HG03045 (cell line): ENCODE measurements around the gene FLII.
A peak's percentile ranks its signal among the peaks of the same experiment; 100 is the strongest.

Experiments
- ATAC-seq: cut with Tn5 transposase; IDR thresholded peaks from one replicate; pipeline ENCODE4 v1.9.1; 2021; ENCODE audit warnings: mild to moderate bottlenecking, moderate library complexity; ENCODE audit not compliant: unreplicated experiment

FLII gene

DNA sequence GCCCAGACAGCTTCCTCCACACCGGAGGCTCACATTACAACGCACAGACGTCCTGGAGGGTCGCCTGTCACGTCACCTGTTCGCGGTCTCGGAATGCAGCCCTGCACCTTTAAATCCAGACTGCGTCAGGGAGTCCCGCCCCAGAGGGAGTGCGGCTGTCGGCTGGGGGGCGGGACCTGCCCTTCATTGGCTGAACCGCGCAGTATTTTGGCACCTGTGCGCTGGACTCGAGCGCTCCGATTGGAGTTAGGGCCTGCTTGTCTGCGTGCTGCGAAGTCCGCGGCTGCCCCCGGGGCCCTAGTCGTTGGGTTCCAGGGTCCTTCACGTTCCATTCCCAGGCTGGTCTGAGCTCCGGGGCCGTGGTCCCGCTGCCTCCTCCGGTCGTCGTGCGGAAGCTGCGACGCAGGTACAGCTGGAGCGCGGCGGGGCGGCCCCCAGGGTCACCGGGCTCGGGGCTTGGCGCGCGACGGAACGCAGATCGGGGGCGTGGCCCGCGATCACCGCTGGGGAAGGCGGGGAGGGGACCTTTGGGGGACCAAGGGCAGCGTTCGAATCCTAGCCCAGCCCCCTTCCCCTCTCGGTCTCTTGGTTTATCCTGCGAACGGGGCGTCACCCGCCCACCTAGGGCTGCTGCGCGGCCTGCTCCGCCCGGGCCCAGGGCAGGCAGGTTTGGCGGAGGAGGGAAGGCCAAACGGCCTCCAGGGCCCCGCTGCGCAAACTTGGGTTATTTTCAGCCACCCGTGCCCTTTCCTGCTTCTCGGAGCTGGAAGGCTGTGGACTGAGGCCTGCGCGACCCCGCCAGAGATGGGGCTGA, 2.0 kb upstream of the FLII start, which contains the start of gene MIEF2:
MIEF2 (plus strand) TSS at position 331 of the 814 bp plus-strand sequence. CDS start 2,059 bp downstream, outside the sequence.
- ATAC-seq = peak; percentile 74

DNA sequence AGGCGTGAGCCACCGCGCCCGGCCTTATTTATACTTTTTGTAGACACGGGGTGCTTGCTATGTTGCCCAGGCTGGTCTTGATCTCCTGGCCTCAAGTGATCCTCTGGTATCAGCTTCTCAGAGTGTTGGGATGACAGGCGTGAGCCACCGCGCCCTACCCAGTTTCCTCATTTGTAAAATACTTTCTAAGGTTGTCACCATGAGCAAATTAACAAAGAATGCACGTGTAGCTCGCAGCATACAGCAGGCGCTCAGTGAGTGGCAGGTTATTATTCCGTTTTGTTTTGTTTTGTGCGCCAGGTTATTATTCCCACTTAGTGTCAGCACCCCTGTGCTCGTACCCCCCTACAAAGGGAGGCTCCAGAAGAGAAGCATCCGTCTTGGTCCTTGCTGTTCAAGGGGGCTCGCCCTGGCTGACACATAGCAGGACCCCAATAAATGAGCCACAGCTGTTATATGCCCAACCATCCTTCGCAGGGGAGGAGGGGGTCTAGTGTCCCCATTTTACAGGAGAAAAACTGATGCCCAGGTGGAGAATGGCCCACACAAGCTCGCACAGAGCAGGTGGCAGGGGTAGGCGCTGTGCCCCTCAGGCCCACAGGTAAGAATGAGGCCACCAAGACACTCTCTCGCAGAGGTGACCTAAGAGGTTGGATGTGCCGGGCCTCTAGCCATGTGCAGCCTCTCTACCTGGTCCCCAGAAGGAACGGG, 1.2 kb upstream of the FLII start:
- ATAC-seq = no peak

DNA sequence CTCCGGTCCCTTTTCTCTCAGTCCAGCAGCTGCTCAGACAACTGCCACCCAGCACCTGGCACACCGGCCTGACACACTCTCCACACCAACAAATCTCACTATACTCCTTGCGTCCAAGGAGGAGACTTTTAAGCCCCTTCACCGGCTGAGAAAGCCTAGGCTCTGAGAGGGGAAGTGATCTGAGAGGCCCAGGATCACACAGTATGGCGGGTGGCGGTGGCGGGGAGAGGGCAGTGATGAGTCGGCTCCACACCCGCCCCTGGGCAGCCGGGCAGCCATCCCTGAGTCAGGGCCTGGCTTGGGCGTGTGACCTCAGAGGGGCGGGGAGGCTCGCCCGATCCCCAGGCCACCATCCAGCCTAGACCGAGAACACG, 569 bp downstream of the FLII start:
- ATAC-seq = peak; percentile 29

DNA sequence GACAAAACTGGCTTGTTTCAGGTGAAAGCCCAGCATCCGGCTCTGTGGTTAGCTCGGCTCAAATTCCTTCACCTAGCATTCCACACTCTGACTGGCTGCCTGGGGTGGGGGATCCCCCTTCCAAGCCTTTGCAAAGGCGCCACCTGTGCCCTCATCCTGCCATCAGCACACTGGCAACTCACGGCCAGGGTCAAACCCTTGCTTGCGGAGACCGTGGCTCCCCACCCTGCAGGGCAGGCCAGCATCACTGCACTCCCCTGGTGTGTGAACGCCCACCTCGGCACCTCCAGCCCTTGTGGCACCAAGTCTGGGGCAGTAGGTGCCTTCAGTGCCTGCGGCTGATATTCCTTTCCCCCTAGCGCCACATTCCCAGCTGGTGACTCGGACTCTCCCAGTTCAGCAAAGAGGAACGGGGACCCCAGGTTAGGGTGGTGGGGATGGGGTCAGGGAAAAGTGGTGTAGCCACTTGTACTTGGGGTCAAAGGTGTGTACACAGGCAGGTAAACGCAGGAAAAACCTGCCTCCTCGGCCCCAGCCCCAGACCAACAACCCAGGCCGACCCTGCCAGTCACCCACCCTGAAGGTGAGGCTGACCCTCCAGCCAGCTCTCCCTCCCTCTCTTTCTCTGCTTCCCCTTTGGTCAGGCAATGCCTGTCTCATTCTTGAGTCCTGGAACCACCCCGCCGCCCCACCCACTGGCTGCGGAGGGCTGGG, 1.1 kb downstream of the FLII start:
- peak; percentile 13 for ATAC-seq

DNA sequence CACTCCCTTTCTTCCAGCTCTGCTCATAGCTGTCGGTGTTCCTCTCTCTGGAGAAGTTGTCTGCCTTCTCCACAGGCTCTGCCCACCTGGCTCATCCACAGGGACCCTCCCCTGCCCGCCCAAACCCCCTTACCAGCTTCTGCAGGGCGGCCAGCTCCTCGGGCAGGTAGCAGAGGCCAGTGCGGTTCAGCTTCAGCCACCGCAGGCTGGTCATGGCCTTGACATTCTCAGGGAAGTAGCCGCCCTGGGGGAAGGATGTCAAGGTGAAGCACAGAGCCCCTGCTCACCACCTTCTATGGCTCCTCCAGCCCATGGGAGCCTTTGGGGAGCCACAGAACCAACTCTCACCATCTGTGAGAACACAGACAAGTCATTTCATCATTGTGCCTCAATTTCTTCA, 1.8 kb downstream of the FLII start:
- no peak for ATAC-seq

DNA sequence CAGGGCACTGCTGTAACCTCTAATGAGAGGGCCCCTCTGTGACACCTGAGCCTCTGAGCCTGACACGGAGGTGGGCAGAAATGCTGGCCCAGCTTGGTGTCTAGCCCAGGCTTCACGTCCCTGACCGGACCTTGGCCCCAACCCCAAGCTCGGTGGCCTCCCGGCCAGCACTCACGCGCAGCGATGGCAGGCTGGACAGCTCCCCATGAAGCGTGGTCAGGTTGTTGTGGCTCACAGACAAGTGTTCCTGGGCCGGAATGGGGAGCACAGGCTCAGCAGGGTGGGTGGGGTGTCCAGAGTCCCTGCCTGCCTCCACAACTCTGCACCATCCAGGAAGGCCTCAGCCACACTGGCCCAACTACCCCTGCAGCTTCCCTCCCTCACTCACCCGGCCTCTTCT, 2.2 kb downstream of the FLII start:
- no peak for ATAC-seq

DNA sequence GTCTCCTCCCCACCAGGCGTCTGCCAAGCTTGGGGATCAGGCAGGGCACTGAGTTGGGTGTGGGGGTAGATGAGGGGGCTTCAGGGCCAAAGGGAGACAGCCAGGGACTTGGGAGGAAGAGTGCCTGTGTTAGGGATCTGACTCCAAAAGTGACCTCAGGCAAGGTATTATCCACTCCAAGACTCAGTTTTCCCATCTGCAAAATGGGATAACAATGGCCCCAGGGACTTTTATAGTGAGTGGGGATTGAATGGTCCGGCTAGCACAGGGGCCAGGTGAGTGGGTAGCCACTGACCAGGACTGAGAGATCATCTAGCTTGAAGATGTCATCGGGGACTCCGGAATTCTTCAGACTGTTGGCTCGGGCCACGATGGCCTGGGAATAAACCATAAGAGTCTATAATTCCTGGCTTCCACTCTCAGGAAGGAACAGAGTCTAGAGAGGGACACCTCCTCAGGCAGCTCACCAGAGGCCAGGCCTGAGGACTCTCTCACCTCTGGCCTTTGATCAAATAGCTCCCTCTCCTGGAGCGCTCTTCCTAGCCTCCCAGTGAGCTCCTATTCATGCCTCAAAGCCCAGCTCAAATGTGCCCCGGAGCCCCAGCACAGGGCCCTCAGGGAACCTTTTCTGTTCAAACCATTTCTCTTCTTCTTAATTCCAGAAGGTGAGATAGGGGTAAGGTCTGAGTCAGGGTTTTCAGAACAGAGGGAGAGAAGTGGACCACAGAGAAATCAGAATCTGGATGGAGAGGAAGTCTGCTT, 3.5 kb downstream of the FLII start:
- no peak for ATAC-seq

DNA sequence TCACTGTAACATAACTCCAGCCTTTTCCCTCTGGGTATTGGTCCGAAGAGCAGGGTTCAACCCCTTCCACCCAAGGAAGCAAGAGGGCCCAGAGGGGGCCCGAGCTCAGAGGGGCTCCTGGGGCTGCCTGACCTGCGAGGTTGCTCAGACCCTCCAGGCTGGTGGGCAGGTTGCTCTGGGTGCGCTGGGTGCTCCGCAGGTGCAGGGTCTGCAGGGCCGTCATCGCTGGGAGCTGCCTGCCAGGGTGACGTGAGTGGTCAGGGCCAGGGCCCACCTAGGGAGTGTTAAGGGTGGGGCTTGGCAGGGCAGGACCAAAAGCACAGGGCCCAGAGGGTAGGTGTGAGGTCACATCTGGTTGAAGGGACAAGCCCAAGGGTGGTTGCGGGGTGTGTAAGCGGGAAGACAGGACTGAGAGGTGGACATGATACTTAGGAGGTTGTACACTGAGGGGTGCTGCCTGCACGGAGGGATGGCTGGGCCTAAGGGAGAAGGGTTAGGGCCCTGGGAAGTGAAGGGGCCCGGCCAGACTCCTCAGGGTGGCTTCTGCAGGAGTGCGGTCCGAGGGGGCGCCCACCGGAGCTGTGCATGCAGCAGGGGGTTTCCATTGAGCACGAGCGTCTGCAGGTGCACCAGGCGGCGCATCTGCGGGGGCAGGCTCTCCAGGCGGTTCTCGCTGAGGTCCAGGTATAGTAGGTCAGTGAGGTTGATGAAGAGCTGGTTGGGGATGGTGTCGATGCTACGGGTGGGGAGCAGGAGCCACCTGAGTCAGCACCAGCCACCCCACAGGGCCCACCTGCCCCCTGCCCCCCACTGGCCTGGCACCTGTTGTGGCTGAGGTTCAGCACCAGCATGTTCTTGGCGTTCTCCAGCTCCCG, 4.4 kb downstream of the FLII start:
- no peak for ATAC-seq

DNA sequence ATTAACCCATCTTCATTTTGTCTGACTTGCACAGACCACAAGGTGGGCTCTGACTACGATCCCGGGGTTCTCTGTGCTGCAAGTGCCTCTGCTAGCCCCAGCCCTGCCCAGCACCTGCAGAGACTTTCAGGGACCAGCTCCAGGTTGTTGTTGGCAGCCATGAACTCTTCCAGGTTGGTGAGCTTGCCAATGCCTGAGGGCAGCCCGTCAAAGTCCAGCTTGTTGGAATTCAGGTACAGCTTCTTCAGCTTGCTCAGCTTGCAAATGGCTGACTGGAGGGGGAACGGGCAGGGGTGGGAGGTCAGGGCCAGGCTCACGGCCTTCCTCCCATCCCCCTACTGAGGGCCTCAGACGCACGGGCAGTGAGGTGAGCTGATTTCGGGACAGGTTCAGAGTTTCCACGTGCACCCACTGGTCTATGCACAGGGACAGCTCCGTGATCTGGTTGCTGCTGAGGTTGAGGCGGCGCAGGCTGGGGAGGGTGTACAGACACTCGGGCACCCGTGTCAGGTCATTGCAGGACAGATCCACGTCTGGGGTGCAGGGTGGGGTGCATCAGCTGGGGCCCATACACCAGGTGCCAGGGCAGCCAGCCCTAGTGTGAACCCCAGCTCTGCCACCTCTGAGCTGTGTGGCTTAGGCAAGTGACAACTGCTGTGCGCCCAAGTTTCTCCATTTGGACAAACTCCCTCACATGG, 5.2 kb downstream of the FLII start:
- no peak for ATAC-seq

DNA sequence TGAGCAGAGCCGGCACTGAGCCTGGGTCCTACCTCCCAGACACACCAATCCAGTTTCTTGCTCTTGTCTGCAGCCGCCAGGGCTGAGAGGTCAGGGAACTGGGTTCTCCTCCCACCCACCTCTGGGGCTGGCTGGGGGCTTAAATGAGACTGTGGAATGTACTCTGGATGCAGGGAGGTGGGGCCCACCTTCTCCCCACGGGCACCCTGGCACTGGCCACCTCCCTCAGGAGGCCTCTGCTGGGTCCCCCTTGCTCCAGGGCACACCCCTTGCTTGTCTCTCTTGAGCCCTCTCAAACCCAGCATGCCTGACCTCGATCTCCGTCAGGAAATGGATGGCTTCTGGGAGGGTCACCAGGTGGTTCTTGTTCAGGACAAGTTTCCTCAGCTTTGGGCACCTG, 6.4 kb downstream of the FLII start:
- ATAC-seq = no peak

DNA sequence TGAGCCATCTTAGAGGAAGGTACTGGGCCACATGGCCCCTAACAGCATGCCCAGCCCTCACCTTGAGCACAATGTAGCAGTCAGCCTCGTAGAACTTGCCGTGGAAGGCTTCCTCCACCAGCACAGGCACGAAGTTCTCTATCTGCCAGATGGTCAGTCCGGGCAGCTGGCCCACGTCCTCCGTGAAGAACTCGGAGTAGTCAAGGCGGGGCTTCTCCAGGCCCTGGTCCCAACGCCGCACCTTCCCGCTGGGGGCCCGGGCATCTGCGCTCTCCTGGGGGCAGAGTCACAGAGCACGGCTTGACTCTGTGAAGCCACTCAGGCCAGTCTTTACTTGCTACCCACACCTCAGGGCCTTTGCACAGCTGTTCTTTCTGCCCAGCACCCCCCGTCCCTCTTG, 7.3 kb downstream of the FLII start:
- ATAC-seq = no peak

DNA sequence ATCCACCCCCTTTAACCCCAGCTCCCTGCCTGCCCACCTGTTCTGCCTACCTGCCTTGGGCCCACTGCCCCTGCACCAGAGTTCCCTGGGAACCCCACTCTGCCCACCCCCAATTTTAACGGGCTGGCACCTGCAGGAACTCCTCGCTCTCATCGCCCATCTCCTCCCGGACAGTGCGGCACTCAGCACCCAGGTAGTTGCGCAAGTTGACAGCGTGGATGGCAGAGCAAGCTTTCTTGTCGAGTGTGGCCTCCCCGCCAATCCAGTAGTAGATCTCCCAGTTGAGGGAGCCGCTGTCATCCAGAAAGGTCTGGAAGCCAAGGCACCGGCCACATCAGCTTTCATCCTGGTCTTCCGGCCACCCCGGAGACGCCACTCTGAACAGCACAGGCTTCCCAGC, 7.8 kb downstream of the FLII start:
- ATAC-seq = no peak

DNA sequence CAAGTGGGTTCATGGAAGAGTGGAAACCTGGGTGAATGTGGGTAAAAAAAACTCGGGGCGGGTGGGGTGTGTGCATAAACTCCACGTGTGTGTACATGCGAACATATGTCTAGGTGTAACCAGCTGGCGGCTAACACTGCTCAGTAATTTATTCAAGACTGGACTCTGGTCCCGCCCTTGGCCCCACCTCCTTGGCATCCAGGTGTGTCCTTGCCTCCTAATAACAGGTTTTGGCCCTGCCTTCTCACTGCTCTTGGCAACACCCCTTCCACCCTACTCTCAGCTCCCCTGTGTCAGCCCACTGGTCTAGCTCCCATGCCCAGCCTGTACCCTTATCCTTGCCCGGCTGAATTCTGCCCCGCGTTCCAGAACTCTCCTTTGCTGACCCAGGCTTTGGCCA, 8.3 kb downstream of the FLII start:
- ATAC-seq = no peak

DNA sequence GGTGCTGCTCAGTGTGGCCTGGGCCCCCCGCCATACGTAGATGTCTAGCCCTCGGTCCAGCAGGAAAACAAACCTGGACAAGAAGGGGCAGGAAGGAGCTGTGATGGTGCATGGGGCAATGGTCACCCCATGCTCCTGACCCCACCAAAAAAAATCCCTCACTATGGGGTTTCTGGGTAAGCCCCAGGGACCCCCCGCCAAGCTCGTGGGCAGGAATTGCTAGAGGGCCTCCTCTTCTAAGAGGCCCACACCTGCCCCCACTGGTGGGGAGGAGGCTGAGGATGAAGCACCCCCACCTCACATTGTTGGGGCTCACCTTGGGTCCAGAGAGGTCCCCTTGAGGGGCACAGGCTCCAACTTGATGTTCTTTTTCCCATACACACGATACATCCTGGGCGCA, 9.7 kb downstream of the FLII start:
- ATAC-seq = no peak

DNA sequence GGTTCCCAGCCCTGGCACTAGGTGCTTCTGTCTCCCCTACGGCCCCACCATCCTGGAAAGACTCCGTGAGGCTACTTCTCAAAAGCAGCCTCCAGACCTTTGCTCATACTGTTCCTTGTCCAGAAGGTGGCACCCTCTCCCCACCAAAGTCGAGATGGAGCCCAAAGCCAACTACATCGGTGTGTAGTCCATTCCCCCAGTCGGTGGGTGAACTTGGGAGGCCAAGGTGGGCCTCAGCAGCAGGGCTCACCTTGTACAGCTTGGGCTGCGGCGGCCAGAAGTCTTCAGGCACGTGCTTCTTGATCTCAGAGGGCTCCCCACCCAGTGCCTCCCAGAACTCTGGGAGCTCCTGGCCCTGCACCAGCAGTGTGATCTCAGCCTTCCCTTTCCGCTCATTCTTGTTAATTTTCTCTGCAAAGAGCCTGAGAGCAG, 10.2 kb downstream of the FLII start:
- no peak for ATAC-seq

DNA sequence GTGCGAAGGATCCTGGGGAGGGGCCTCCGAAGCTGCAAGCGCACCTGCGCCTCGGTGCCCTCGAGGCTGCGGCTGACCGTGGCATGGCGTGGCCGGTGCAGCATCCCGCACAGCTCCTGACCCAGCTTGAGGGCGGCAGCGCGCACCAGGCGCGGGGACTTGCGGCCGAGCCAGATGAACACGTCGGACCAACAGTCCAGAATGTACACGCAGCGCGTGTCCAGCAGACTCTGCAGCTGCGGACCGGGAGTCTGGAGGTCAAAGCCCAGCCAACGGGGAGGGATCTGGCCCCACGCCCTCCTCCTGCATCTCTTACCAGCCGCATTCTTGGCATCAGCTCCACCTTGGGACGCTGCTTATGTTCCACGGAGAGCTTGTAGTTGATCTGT, 10.9 kb downstream of the FLII start:
- no peak for ATAC-seq

DNA sequence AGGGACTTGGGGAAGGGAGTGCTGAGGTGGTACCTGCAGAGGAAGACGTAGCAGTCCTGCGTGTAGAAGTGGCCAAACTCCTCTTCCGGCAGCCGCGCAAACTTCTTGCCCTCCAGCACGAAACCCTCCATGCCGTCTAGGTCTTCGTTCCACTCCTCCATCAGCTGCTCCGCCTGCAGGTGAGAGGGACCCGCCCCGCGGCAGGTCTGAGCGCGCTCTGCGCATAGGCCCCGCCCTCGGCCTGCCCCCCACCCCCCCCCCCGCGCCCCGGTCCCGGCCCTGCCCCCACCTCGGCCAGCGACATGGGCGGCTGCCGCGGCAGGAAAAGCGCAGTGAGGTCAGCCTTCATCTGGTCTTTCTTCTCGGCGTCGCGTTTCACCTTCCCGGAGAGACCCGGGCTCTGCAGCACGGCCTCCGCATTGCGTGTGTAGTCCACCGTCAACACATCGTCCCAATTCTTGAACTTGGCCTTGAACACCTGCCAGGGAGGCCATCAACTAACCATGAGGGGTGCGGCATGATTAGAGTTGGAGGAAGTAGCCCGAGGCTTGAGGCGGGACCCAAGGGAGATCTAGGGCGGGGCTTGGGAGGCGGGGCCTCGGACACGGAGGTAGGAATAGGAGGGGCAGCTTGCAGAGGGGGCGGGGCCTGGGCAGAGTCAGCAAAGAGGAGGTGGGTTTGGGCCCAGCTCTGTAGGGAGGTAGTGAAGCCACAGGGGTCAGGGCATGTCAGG, 11.5 kb downstream of the FLII start:
- no peak for ATAC-seq

DNA sequence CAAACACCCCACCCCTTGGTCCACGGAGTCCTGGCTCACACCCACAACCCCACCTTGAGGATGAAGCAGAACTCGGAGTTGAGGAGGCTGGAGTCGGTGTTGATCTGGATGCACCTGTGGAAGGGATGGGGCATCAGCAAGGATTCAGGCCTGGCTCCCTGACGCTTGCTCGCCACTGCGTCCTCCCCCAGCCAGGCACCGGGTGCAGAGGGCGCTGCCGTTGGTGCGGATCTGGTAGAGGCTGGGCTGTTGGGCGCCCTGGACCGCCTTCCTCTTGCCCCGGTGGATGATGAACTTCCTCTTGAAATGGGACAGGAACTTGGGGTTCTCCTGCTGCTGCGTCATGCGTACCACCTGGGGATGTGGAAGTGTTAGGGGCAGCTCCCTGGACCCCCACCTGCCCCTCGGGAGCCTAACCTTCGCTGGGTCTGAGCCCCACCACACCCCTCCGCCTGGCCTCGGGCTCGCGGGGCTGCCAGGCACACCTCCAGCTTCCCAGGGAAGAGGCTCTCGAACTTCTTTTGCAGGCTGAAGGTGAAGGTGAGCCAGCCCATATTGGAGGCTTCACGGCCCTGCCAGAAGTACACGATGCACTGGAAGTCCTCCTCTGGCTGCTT, 12.3 kb downstream of the FLII start:
- ATAC-seq = no peak
